ENCODE data around the gene IL1RAPL2. TPM values are rescaled to one million over a fixed set of nuclear protein-coding genes. Genes with fewer than 3 reads are reported as not detected.

IL1RAPL2 gene
- polyA plus RNA-seq, 1 of the 3 experiments (the other 2 are of a cell fraction): 0.13 TPM

DNA sequence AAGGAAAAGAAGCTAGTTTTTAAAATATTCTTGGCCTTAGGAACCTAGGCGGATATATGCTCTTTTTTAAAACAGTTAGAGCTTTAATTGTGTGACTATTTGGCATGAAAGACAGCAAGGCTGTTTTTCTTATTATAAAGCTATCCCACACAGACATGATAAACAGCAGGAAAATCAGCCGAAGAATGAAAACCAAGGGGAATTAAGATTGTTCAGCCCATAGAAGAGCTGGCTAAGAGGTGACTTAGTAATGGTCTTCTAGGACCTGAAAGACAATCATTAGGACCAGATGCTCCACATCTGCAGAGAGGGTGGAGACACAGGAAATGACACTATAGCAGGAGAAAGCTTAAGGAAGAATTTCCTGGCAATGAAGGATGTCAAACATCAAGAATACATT is 1085.0 kb downstream of the IL1RAPL2 start:
- Histone ChIP-seq H3K9me2 (no peaks in the 10 kb centered on the region), H3K9me3 (no peaks in the 10 kb centered on the region), H3K4me2 (no peak overlapping the region), H3K36me3 (replicated peaks in 1 of 2; ENCODE audit: control insufficient read depth in 1 of 2, insufficient read depth in 2 of 2, low read length in 1 of 2) (no peaks in the 10 kb centered on the region), H3K9ac (no peak overlapping the region), H3K4me1 (ENCODE audit: control insufficient read depth in 1 of 2, insufficient read depth in 2 of 2, low read depth in 1 of 2, low read length in 1 of 2) (no peaks in the 10 kb centered on the region), H3K27ac (ENCODE audit: low read depth in 2 of 2, low read length in 1 of 2) (no peak overlapping the region), H3K4me3 (ENCODE audit: low read depth in 2 of 2, low read length in 1 of 2) (no peak overlapping the region), H3F3A (replicated peaks; ENCODE audit: insufficient read depth) (no peaks in the 10 kb centered on the region), H4K20me1 (ENCODE audit: insufficient read depth) (no peaks in the 10 kb centered on the region), H3K27me3 (ENCODE audit: insufficient read depth) (no peaks in the 10 kb centered on the region), H3K79me2 (ENCODE audit: insufficient read depth) (no peaks in the 10 kb centered on the region), H2AFZ (ENCODE audit: low read depth) (no peak overlapping the region)
- POLR2A ChIA-PET: no interaction called here
- TF ChIP-seq GATA2 (CRISPR knock-in tag; IDR thresholded peaks at IDR 0.05) (no peak), NRF1 (IDR thresholded peaks at IDR 0.05; ENCODE audit: low read depth, low read length) (no peak), RCOR1 (IDR thresholded peaks at IDR 0.05; ENCODE audit: low read length) (no peak), RXRA (IDR thresholded peaks at IDR 0.05; ENCODE audit: borderline replicate concordance, low read depth) (no peak), FOSL2 (IDR thresholded peaks at IDR 0.05; ENCODE audit: borderline replicate concordance, low read depth) (no peak), RAD21 (IDR thresholded peaks at IDR 0.05; ENCODE audit: low read length) (no peak), FOXM1 (IDR thresholded peaks at IDR 0.05; ENCODE audit: low read depth) (no peak), REST (IDR thresholded peaks at IDR 0.05; ENCODE audit: low read depth, low read length) (no peak)
- TF ChIP-seq, protein P1, sequence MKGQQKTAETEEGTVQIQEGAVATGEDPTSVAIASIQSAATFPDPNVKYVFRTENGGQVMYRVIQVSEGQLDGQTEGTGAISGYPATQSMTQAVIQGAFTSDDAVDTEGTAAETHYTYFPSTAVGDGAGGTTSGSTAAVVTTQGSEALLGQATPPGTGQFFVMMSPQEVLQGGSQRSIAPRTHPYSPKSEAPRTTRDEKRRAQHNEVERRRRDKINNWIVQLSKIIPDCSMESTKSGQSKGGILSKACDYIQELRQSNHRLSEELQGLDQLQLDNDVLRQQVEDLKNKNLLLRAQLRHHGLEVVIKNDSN (IDR thresholded peaks at IDR 0.05; ENCODE audit: borderline replicate concordance, low read depth): no peak
- TF ChIP-seq, protein P2, sequence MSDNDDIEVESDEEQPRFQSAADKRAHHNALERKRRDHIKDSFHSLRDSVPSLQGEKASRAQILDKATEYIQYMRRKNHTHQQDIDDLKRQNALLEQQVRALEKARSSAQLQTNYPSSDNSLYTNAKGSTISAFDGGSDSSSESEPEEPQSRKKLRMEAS (IDR thresholded peaks at IDR 0.05; ENCODE audit: low read depth): no peak
- 24% methylated on average over 2 of the region's 2 CpGs for WGBS (ENCODE audit: low lambda C conversion rate)
- CTCF ChIA-PET: no interaction called here
- no peak for DNase-seq

DNA sequence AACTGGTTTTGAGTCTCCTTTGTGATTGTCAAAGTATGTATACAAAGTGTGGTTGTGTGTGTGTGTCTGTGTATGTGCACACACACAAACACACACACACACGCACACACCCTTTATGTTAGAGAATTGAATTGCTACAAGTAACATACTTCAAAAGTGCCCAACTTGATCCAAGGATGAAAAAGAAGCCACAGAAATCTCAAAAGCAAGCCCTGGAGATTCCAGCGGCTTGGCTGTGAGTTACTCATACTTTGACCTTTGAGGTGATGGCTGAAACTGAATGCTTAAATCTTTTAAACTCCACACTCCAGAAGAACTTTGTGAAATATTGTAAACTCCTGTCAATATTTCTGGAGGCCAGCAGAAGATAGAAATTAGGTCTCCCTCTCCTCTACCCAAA is 1087.9 kb downstream of the IL1RAPL2 start:
- Histone ChIP-seq H3K9me3 (no peaks in the 10 kb centered on the region), H3K4me2 (no peak overlapping the region), H3K9ac (no peak overlapping the region), H3K27me3 (ENCODE audit: insufficient read depth) (no peaks in the 10 kb centered on the region; the same call in 1 of the 2 replicates), H2AFZ (ENCODE audit: low read depth) (no peak overlapping the region), H3K4me3 (ENCODE audit: low read depth in 2 of 2, low read length in 1 of 2) (no peak overlapping the region), H3K4me1 (ENCODE audit: control insufficient read depth in 1 of 2, insufficient read depth in 2 of 2, low read depth in 1 of 2, low read length in 1 of 2) (no peaks in the 10 kb centered on the region), H3K79me2 (ENCODE audit: insufficient read depth) (no peaks in the 10 kb centered on the region), H3F3A (replicated peaks; ENCODE audit: insufficient read depth) (no peaks in the 10 kb centered on the region), H4K20me1 (ENCODE audit: insufficient read depth) (no peaks in the 10 kb centered on the region), H3K36me3 (replicated peaks in 1 of 2; ENCODE audit: control insufficient read depth in 1 of 2, insufficient read depth in 2 of 2, low read length in 1 of 2) (no peaks in the 10 kb centered on the region), H3K9me2 (no peaks in the 10 kb centered on the region), H3K27ac (ENCODE audit: low read depth in 2 of 2, low read length in 1 of 2) (no peak overlapping the region)
- CTCF ChIA-PET: no interaction called here
- POLR2A ChIA-PET: no interaction called here
- TF ChIP-seq, protein P3, sequence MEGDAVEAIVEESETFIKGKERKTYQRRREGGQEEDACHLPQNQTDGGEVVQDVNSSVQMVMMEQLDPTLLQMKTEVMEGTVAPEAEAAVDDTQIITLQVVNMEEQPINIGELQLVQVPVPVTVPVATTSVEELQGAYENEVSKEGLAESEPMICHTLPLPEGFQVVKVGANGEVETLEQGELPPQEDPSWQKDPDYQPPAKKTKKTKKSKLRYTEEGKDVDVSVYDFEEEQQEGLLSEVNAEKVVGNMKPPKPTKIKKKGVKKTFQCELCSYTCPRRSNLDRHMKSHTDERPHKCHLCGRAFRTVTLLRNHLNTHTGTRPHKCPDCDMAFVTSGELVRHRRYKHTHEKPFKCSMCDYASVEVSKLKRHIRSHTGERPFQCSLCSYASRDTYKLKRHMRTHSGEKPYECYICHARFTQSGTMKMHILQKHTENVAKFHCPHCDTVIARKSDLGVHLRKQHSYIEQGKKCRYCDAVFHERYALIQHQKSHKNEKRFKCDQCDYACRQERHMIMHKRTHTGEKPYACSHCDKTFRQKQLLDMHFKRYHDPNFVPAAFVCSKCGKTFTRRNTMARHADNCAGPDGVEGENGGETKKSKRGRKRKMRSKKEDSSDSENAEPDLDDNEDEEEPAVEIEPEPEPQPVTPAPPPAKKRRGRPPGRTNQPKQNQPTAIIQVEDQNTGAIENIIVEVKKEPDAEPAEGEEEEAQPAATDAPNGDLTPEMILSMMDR (IDR thresholded peaks at IDR 0.05): no peak
- TF ChIP-seq MXI1 (IDR thresholded peaks at IDR 0.05; ENCODE audit: low read depth, low read length): no peak
- TF ChIP-seq MEF2A (IDR thresholded peaks at IDR 0.05; ENCODE audit: borderline replicate concordance, low read depth): no peak
- no peak for TF ChIP-seq PBX3 (IDR thresholded peaks at IDR 0.05)
- TF ChIP-seq YY1 (IDR thresholded peaks at IDR 0.05; ENCODE audit: low read depth): no peak
- TF ChIP-seq RFX5 (IDR thresholded peaks at IDR 0.05; ENCODE audit: low read length): no peak
- TF ChIP-seq GABPA (IDR thresholded peaks at IDR 0.05; ENCODE audit: low read depth): no peak
- no peak for TF ChIP-seq TCF12 (IDR thresholded peaks at IDR 0.05)
- TF ChIP-seq TEAD4 (IDR thresholded peaks at IDR 0.05; ENCODE audit: borderline replicate concordance, insufficient read depth): no peak
- no peak for TF ChIP-seq RCOR1 (IDR thresholded peaks at IDR 0.05; ENCODE audit: low read length)
- no peak for TF ChIP-seq NFIC (IDR thresholded peaks at IDR 0.05; ENCODE audit: borderline replicate concordance)
- TF ChIP-seq JUND (IDR thresholded peaks at IDR 0.05): no peak
- TF ChIP-seq, protein P1 (IDR thresholded peaks at IDR 0.05; ENCODE audit: borderline replicate concordance, low read depth): no peak
- TF ChIP-seq, protein P2 (IDR thresholded peaks at IDR 0.05; ENCODE audit: low read depth): no peak
- DNase-seq: no peak
- 31% methylated on average over 2 of the region's 2 CpGs for WGBS (ENCODE audit: low lambda C conversion rate)

All from SK-N-SH (cell line).